Caco-2 (cell line): ENCODE data around the gene ABCC4. TPM values are rescaled to one million over a fixed set of nuclear protein-coding genes. Genes with fewer than 3 reads are reported as not detected.

Source experiments
- BruUV-seq: library from RNA; stranded (reverse); fragments of 400-500 nt; replicated peaks from 2 replicates; lab custom pipeline; 2021; lab: Mats Ljungman, UMichigan
- CTCF ChIA-PET: fragments of 300-600 bp; sonication (Branson Sonifier 250); formaldehyde crosslinking; loops from one replicate; lab custom pipeline; 2022; ENCODE audit warnings: antibody characterized with exemption; lab: Charles Lee
- POLR2A ChIA-PET: fragments of 300-600 bp; sonication (Branson Sonifier 250); formaldehyde crosslinking; loops from one replicate; lab custom pipeline; 2022; ENCODE audit warnings: antibody characterized with exemption; lab: Charles Lee
- DNase-seq, 2 experiments: peaks; one replicate each; pipeline versions ENCODE4 v3.0.0 to v3.0.0-alpha.2; 2020 to 2022
- H3K27me3 ChIP-seq: replicated peaks from 2 replicates; pipeline ENCODE4 v1.6.0; 2011; ENCODE audit warnings: low read length; ENCODE audit not compliant: control insufficient read depth, insufficient read depth
- H3K36me3 ChIP-seq: 2 replicates; pipeline ENCODE4 v1.5.1; 2011; ENCODE audit warnings: low read length; ENCODE audit not compliant: control insufficient read depth, insufficient read depth
- H3K4me1 ChIP-seq: fragments of 250-450 bp; sonication (Bioruptor Pico); 2 replicates; pipeline ENCODE4 v1.5.1; 2020; ENCODE audit warnings: mild to moderate bottlenecking
- H3K4me3 ChIP-seq: 2 replicates; pipeline ENCODE4 v1.5.1; 2011; ENCODE audit warnings: low read depth, mild to moderate bottlenecking, control low read depth, low read length
- H3K9me3 ChIP-seq: fragments of 250-450 bp; sonication (Bioruptor Pico); 2 replicates; pipeline ENCODE4 v1.5.1; 2020; ENCODE audit warnings: mild to moderate bottlenecking, moderate library complexity
- H3K27ac Mint-ChIP-seq: one replicate; pipeline ENCODE4 v1.8.0; 2022; ENCODE audit warnings: mixed read lengths; ENCODE audit not compliant: unreplicated experiment
- H3K27me3 Mint-ChIP-seq: one replicate; pipeline ENCODE4 v1.8.0; 2022; ENCODE audit warnings: mixed read lengths; ENCODE audit not compliant: insufficient read depth, unreplicated experiment
- H3K36me3 Mint-ChIP-seq: one replicate; pipeline ENCODE4 v1.8.0; 2022; ENCODE audit warnings: mild to moderate bottlenecking, mixed read lengths; ENCODE audit not compliant: insufficient read depth, unreplicated experiment
- H3K4me1 Mint-ChIP-seq: one replicate; pipeline ENCODE4 v1.8.0; 2022; ENCODE audit warnings: low read depth, mixed read lengths; ENCODE audit not compliant: unreplicated experiment
- H3K4me3 Mint-ChIP-seq: one replicate; pipeline ENCODE4 v1.8.0; 2022; ENCODE audit warnings: mild to moderate bottlenecking, moderate library complexity, mixed read lengths; ENCODE audit not compliant: unreplicated experiment
- H3K9me3 Mint-ChIP-seq: one replicate; pipeline ENCODE4 v1.8.0; 2022; ENCODE audit warnings: mixed read lengths; ENCODE audit not compliant: unreplicated experiment
- intact Hi-C: fragments of 100-400 bp; cut with micrococcal nuclease; formaldehyde crosslinking; loops from one replicate; pipeline ENCODE4 v1.10.0; 2022; ENCODE audit not compliant: unreplicated experiment
- total RNA-seq: library from RNA; stranded (reverse); gene quantifications from 2 replicates; pipeline ENCODE4 v1.2.3, GENCODE V29; 2022
- TF ChIP-seq, protein P1 (sequence below), 2 experiments: fragments of 200-600 bp in 1 of 2; IDR thresholded peaks; 1 replicate in 1 of 2; 2 replicates in 1 of 2; pipeline versions ENCODE4 v1.5.1 to v1.8.0; 2011 to 2022; ENCODE audit warnings: antibody characterized with exemption in 1 of 2, control low read depth in 1 of 2, inconsistent platforms in 1 of 2, low read depth in 1 of 2, low read length in 1 of 2, mild to moderate bottlenecking in 1 of 2, moderate library complexity in 1 of 2; ENCODE audit not compliant: insufficient read depth in 1 of 2, severe bottlenecking in 1 of 2, unreplicated experiment in 1 of 2

The ABCC4 gene
- total RNA-seq, 1 experiment from 2014 or later: 51.9 TPM

DNA sequence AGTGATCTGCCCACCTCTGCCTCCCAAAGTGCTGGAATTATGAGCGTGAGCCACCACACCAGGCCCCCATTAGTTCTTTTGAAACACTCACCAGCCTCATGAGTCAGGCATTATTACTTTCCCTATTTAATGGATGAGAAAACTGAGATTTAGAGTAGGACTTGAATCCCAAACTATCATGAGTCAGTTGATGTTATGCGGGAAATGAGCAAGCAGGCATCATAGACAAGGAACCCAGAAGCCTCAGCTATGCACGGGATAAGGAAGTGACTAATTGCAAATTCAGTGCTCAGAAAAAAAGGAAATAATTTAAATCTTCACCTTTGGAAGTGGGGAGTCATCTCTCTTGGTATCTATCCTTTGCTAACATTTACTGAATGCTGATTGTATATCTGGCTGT, 217.5 kb downstream of the ABCC4 start:
- TF ChIP-seq, protein P1, sequence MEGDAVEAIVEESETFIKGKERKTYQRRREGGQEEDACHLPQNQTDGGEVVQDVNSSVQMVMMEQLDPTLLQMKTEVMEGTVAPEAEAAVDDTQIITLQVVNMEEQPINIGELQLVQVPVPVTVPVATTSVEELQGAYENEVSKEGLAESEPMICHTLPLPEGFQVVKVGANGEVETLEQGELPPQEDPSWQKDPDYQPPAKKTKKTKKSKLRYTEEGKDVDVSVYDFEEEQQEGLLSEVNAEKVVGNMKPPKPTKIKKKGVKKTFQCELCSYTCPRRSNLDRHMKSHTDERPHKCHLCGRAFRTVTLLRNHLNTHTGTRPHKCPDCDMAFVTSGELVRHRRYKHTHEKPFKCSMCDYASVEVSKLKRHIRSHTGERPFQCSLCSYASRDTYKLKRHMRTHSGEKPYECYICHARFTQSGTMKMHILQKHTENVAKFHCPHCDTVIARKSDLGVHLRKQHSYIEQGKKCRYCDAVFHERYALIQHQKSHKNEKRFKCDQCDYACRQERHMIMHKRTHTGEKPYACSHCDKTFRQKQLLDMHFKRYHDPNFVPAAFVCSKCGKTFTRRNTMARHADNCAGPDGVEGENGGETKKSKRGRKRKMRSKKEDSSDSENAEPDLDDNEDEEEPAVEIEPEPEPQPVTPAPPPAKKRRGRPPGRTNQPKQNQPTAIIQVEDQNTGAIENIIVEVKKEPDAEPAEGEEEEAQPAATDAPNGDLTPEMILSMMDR (IDR thresholded peaks at IDR 0.05; ENCODE audit: insufficient read depth in 1 of 2, low read depth in 1 of 2, low read length in 1 of 2, severe bottlenecking in 1 of 2, unreplicated experiment in 1 of 2): no peak
- intact Hi-C loops: no loop called here
- Histone ChIP-seq H3K9me3 (no peaks in the 10 kb centered on the region), H3K27me3 (no peaks in the 10 kb centered on the region), H3K4me1 (peaks cover 21% of the 10 kb centered on the region), H3K36me3 (no peaks in the 10 kb centered on the region; the same call in 1 of the 2 replicates), H3K4me3 (no peak overlapping the region)
- no peak overlapping the region for H3K27ac Mint-ChIP-seq
- ChIA-PET POLR2A (no interaction called here), CTCF (no interaction called here)
- H3K4me3 Mint-ChIP-seq: no peak overlapping the region
- no TSS peak for BruUV-seq
- peaks cover 44% of the 10 kb centered on the region for H3K36me3 Mint-ChIP-seq
- H3K4me1 Mint-ChIP-seq: peaks cover 12% of the 10 kb centered on the region
- H3K9me3 Mint-ChIP-seq: no peaks in the 10 kb centered on the region
- no peak for DNase-seq
- no peaks in the 10 kb centered on the region for H3K27me3 Mint-ChIP-seq

DNA sequence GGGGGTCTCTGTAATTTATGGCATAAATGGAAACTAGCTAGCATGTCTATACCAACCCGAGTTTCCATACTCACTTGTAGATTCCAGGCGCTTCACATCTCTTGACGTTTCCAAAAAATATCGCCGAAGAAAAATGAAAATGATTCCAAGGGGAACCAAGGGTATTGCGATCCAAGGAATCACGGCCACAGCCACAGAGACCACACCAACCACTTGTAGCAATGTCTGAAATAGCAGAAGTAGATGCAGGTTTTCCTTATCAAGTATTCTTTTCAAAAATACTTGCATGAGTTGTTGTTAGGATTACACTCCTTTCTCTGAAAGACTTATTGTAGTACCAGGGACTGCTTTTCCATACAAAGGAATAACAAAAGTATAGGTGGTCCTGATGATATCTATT, 218.2 kb downstream of the ABCC4 start:
- Mint-ChIP-seq H3K4me1 (peaks cover 10% of the 10 kb centered on the region), H3K4me3 (no peak overlapping the region), H3K36me3 (peaks cover 49% of the 10 kb centered on the region), H3K27ac (no peak overlapping the region), H3K27me3 (no peaks in the 10 kb centered on the region), H3K9me3 (no peaks in the 10 kb centered on the region)
- H3K27me3 ChIP-seq: no peaks in the 10 kb centered on the region
- TF ChIP-seq, protein P1 (IDR thresholded peaks at IDR 0.05; ENCODE audit: insufficient read depth in 1 of 2, low read depth in 1 of 2, low read length in 1 of 2, severe bottlenecking in 1 of 2, unreplicated experiment in 1 of 2): no peak
- ChIA-PET CTCF (no interaction called here), POLR2A (no interaction called here)
- no peaks in the 10 kb centered on the region for H3K9me3 ChIP-seq
- intact Hi-C loops: no loop called here
- H3K4me3 ChIP-seq: no peak overlapping the region
- DNase-seq: no peak
- no TSS peak for BruUV-seq
- no peaks in the 10 kb centered on the region; the same call in 1 of the 2 replicates for H3K36me3 ChIP-seq
- H3K4me1 ChIP-seq: peaks cover 14% of the 10 kb centered on the region

DNA sequence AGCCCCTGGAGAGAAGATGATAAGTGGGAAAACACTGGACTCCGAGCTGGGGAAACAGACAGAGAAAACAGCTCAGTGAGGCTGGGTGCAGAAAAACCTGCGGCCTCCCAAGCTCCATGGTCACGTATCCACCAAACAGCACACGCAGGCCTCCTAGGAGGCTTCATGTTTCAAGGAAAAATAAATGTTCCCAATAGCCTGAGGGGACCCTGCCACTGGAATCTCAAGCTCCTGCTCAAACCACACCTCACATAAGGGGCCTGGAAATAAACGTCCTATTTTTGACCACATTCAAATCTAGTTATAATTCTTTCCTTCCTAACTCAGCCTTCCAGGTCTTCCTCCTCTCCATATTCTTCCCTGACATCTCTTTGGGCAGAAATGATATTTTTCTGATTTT, 225.7 kb downstream of the ABCC4 start:
- no peaks in the 10 kb centered on the region for H3K9me3 ChIP-seq
- intact Hi-C loops: no loop called here

More for the DNA sequence above, 225.7 kb downstream of the ABCC4 start:
- Histone ChIP-seq H3K36me3 (no peaks in the 10 kb centered on the region; the same call in 1 of the 2 replicates), H3K4me3 (no peak overlapping the region), H3K4me1 (no peaks in the 10 kb centered on the region), H3K27me3 (no peaks in the 10 kb centered on the region)
- Mint-ChIP-seq H3K4me3 (no peak overlapping the region), H3K4me1 (peaks cover 7% of the 10 kb centered on the region), H3K36me3 (peaks cover 69% of the 10 kb centered on the region), H3K27ac (no peak overlapping the region), H3K27me3 (no peaks in the 10 kb centered on the region), H3K9me3 (no peaks in the 10 kb centered on the region)
- DNase-seq: no peak
- TF ChIP-seq, protein P1 (IDR thresholded peaks at IDR 0.05; ENCODE audit: insufficient read depth in 1 of 2, low read depth in 1 of 2, low read length in 1 of 2, severe bottlenecking in 1 of 2, unreplicated experiment in 1 of 2): no peak
- CTCF ChIA-PET: no interaction called here
- POLR2A ChIA-PET: no interaction called here
- BruUV-seq: no TSS peak
